GM12865 (cell line): Measurements from ENCODE around the gene SPEG.

Source experiments
- DNase-seq: peaks from one replicate; pipeline ENCODE4 v3.0.0; 2010; ENCODE audit warnings: low read depth
- H3K4me3 ChIP-seq: 2 replicates; pipeline ENCODE4 v1.5.1; 2011; ENCODE audit warnings: mild to moderate bottlenecking, low read depth, low read length, control low read depth
- TF ChIP-seq, protein P1 (sequence below): IDR thresholded peaks from 2 replicates; pipeline ENCODE4 v1.5.1; 2011; ENCODE audit warnings: low read length, control low read depth, low read depth, inconsistent platforms; ENCODE audit not compliant: insufficient read depth; ENCODE audit errors: missing control alignments

Gene SPEG

DNA sequence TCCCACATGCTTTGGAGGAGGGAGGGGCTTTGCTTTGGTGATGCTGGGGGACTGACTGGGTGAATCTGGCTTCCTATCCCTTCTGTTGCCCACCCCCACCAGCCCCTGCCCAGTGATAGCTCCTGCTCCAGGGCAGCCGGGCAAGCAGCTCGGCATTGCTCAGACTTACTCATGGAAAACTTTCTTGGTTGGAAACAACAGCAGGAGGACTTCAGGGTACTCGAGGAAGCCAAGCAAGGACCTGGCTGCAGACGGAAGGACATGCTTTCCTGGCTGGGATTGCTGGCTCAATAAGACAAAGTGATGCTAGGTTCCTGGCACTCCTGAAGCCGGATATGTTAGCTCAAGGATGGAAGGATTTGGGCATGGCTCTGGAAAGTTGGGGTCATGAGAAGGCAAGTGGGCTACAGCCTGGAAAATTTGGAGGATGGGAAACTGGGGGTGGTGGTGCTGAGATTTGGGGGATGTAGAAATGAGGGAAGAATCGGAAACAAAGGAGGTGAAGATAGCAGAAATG is 3.1 kb downstream of the SPEG start:
- DNase-seq: no peak
- H3K4me3 ChIP-seq: no peak overlapping the region
- TF ChIP-seq, protein P1, sequence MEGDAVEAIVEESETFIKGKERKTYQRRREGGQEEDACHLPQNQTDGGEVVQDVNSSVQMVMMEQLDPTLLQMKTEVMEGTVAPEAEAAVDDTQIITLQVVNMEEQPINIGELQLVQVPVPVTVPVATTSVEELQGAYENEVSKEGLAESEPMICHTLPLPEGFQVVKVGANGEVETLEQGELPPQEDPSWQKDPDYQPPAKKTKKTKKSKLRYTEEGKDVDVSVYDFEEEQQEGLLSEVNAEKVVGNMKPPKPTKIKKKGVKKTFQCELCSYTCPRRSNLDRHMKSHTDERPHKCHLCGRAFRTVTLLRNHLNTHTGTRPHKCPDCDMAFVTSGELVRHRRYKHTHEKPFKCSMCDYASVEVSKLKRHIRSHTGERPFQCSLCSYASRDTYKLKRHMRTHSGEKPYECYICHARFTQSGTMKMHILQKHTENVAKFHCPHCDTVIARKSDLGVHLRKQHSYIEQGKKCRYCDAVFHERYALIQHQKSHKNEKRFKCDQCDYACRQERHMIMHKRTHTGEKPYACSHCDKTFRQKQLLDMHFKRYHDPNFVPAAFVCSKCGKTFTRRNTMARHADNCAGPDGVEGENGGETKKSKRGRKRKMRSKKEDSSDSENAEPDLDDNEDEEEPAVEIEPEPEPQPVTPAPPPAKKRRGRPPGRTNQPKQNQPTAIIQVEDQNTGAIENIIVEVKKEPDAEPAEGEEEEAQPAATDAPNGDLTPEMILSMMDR: no peak

DNA sequence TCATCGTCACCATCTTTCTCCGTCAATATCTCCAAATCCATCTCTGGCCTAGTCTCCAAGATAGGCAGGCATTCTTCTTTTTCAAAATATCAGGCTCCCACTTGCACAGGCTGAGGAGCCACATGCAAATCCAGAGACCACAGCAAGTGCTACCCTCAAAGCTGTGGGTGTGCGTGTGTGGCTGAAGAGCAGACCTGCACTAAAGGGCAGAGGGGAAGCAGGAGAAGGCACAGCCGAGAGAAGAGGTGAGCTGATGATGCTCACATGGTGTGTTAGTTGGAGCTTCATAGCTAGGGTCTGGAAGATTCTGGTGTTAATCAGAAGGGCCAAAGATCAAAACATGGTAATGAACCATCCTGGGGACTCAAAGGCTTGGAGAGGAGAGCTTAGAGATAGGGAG is 3.8 kb downstream of the SPEG start:
- no peak for DNase-seq

DNA sequence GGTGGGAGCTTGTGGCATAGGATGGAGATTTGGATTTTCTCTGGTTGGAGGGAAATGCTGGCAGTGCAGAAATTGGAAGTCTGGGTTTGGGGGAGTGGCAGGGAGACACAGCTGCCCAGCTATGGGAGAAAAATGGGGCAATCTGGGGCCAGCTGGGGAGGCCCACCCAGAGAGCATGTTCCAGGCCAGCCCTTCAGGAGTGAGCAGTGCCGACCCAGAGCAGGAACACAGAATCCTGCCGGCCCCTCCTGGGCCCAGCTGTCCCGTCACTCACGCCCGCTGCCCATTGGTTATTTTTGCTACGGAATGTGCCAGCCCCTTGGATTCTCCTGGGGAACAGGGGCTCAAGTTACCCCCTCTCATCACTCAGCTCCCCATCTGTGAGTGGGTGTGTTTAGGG is 4.9 kb downstream of the SPEG start:
- TF ChIP-seq, protein P1: no peak
- no peak overlapping the region for H3K4me3 ChIP-seq
- no peak for DNase-seq

More for the DNA sequence above, 3.8 kb downstream of the SPEG start:
- TF ChIP-seq, protein P1: no peak
- no peak overlapping the region for H3K4me3 ChIP-seq

DNA sequence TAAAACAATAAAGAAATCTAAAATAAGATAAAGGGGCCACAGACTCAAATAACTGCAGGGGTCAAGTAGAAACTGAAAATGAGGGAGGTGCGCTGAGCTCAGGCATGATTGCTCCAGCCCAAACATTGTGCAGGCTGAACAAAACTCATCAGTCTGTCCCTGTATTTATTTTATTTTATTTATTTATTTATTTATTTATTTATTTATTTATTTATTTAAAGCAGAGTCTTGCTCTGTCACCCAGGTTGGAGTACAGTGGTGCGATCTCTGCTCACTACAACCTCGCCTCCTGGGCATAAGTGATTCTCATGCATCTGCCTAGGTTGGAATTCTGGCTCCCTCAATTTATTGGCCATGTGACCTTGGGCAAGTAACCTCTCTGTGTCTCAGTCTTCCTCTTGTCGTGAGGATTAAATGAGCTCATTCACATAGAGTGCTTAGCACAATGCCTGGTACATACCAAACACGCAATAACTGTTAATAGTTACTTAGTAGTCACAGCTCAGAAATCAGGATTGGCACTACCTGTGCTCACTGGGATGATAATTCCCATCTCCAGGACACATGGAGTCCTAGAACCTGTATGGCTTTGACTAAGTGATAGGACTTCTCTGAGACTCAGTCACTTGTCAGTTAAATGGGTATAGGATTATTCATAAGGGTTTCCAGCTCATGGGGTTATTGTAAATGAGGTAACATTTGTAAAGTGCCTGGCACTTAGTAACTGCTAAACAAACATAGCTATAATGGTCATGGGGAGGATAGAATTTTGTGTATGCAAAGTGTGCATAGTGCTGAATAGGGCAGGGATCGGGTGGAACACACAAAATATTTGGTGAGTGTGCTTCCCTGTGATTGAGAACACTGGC is 6.0 kb downstream of the SPEG start:
- TF ChIP-seq, protein P1: no peak
- DNase-seq: no peak
- no peak overlapping the region for H3K4me3 ChIP-seq

DNA sequence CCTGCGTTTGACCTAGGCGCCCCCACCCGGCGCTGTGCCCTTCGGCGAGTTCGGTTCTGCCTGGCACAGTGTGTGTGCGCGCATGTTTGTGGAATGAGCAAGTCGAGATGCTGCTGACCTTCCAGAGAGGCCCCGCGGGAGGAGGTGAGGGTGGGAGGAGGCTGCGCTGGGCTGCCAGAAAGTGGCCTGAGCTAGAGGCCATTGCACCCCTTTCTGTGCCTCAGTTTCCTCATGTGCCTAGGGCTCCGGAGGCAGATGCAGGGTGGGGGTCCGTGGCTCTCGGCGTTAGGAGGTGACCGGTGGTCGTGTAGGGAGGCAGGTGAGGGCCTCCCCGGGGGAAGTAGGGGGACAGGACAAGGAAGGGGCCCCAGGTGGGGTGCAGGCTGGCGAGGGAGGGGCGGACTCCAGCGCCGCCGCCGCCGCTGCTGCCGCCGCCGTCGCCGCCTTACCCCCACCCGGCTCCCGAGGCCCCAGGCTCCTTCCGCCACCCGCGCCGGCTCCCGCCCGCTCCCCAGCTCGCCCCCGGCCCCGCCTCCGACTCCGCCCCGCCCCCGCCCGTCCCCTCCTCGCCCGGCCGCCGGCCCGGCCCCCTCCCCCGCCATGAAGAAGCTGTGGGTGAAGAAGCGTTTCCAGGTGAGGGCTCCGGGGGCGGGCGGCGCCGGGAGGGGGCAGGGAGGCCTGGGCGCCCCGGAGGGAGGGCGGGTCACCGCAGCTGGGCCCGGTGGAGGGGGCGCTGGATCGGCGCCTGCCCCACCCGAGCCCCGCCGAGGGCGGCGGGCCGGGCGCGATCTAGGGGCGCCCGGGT is 7.0 kb downstream of the SPEG start:
- TF ChIP-seq, protein P1: no peak
- H3K4me3 ChIP-seq: no peak overlapping the region
- DNase-seq: no peak

DNA sequence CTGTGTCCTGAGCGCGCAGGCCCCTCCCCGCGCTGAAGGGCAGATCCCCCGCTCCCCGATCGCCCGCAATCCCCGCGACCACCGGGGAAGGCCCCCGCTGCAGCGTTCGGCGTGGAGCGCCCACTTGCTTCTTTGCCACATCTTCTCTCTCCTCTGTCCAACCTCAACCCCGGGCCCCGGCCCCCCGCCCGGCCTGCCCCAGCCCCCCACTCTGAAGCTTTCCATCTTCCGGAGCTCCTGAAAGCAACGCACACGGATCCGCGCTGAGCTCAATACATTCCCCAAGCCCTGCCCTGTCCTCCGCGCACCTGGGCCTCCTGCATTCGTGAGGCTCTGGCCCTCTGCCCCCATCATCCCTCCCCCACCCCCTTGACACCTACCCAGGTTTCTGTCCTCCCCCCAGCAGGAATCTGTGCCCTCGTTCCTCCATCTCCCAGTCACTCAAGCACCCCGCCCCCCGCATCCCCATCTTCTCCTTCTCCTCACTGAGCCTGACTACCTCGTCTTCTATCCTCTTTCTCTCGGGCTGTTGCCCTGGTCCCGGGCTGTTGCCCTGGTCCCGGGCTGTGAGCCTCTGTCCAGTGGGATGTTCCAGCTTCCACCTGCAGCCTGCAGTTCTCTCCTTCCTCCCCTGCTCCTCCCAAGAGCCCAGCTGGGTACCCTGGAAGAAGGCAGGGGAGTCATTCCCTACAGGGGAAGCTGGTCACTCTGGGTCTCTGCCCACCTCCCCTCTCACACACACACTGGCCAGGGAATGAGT is 7.8 kb downstream of the SPEG start:
- no peak overlapping the region for H3K4me3 ChIP-seq
- TF ChIP-seq, protein P1: no peak
- DNase-seq: no peak
